K562 (cell line): ENCODE data around the gene CHMP2A. TPM values are rescaled to one million over a fixed set of nuclear protein-coding genes. Genes with fewer than 3 reads are reported as not detected.
A peak's percentile ranks its signal among the peaks of the same experiment; 100 is the strongest.

Experiments
- ATF7 ChIP-seq: fragments of 450-650 bp; IDR thresholded peaks from 2 replicates; pipeline ENCODE4 v1.7.1; 2014; ENCODE audit warnings: mild to moderate bottlenecking, moderate library complexity
- BACH1 ChIP-seq: fragments of 200-800 bp; sonication (Bioruptor generic); IDR thresholded peaks from 2 replicates; pipeline ENCODE4 v1.6.1; 2016; ENCODE audit warnings: missing genetic modification characterization, missing compliant biosample characterization
- CGGBP1 ChIP-seq: fragments of 250-450 bp; sonication (Bioruptor Pico); IDR thresholded peaks from 2 replicates; pipeline ENCODE4 v1.9.0; 2021; ENCODE audit warnings: mild to moderate bottlenecking
- DACH1 ChIP-seq: fragments of 450-650 bp; IDR thresholded peaks from 2 replicates; pipeline ENCODE4 v1.6.1; 2018; ENCODE audit not compliant: partially characterized antibody
- E2F4 ChIP-seq: sonication (generic); formaldehyde crosslinking; IDR thresholded peaks from 2 replicates; pipeline ENCODE4 v1.8.0; 2022; ENCODE audit warnings: mild to moderate bottlenecking, low read depth, missing genetic modification reagents
- HINFP ChIP-seq: fragments of 450-650 bp; conservative IDR thresholded peaks from 2 replicates; pipeline ENCODE4 v1.6.1; 2016; ENCODE audit warnings: missing genetic modification characterization, low read depth, mild to moderate bottlenecking, control low read depth, missing compliant biosample characterization
- KHSRP ChIP-seq: fragments of 450-650 bp; IDR thresholded peaks from 2 replicates; pipeline ENCODE4 v1.6.1; 2017
- MAFG ChIP-seq: fragments of 450-650 bp; conservative IDR thresholded peaks from 2 replicates; pipeline ENCODE4 v1.6.1; 2016; ENCODE audit warnings: missing genetic modification characterization, missing compliant biosample characterization
- MYNN ChIP-seq, 2 experiments: sonication (generic); formaldehyde crosslinking in 1 of 2; IDR thresholded peaks; 2 replicates each; pipeline versions ENCODE4 v1.5.0 to v1.6.1; 2016 to 2020; ENCODE audit warnings: antibody characterized with exemption in 1 of 2, missing genetic modification reagents in 1 of 2
- PHF8 ChIP-seq: fragments of 200-600 bp; sonication (generic); IDR thresholded peaks from 2 replicates; pipeline ENCODE4 v1.6.1; 2012; ENCODE audit warnings: mixed run types, mild to moderate bottlenecking, inconsistent platforms, low read length, moderate library complexity, borderline replicate concordance
- YBX1 ChIP-seq: fragments of 450-650 bp; IDR thresholded peaks from 2 replicates; pipeline ENCODE4 v1.7.1; 2016; ENCODE audit warnings: mild to moderate bottlenecking
- ZFP1 ChIP-seq: fragments of 450-650 bp; formaldehyde crosslinking; IDR thresholded peaks from 2 replicates; pipeline ENCODE4 v1.4.0; 2020; ENCODE audit warnings: mild to moderate bottlenecking, mixed read lengths
- ZNF592 ChIP-seq: fragments of 450-650 bp; IDR thresholded peaks from 2 replicates; pipeline ENCODE4 v1.6.1; 2017; ENCODE audit warnings: antibody characterized with exemption, mild to moderate bottlenecking
- polyA plus RNA-seq, 8 experiments: library from polyadenylated mRNA; depleted of rRNA in 4 of 8; stranded (reverse) in 5 of 8; unstranded in 3 of 8; fragments of >200 nt; fragmentation: Nextera tagmentation in 2 of 8; fragmentation: Illumina TruSeq in 1 of 8; extraction: Ambion mirVana in 2 of 8; extraction: Trizol in 1 of 8; gene quantifications; 2 replicates each; pipeline versions ENCODE4 v1.2.1 to v1.2.3, GENCODE V29; 2011 to 2014; ENCODE audit warnings: inconsistent platforms in 1 of 8, missing spikeins in 1 of 8
- total RNA-seq, 7 experiments: library from RNA; depleted of rRNA in 6 of 7; stranded (reverse); fragments of >200 nt in 6 of 7; fragmentation: Illumina TruSeq in 2 of 7; extraction: Trizol in 2 of 7; gene quantifications; 2 replicates each; pipeline versions ENCODE4 v1.2.1 to v1.2.3, GENCODE V29; 2011 to 2021; ENCODE audit warnings: low replicate concordance in 1 of 7
- TF ChIP-seq, protein P1 (sequence below): fragments of 450-650 bp; formaldehyde crosslinking; IDR thresholded peaks from 2 replicates; pipeline ENCODE4 v1.4.0; 2022; ENCODE audit warnings: missing genetic modification characterization
- TF ChIP-seq, protein P2 (sequence below): fragments of 450-650 bp; formaldehyde crosslinking; IDR thresholded peaks from 2 replicates; pipeline ENCODE4 v1.4.0; 2020; ENCODE audit warnings: mild to moderate bottlenecking, moderate library complexity

The CHMP2A gene
- total and polyA plus RNA-seq, 9 of the 15 experiments (the other 6 are each of a cell fraction or from before 2014, with no cell fraction given), result 57.6 to 159 (median 87.2) TPM

GRCh38 chr19:58513694-58514563 lies 41.0 kb downstream of the CHMP2A start (continued):
- TF ChIP-seq MYNN (IDR thresholded peaks at IDR 0.05) (no peak), MYNN (CRISPR knock-in tag; IDR thresholded peaks at IDR 0.05) (no peak), E2F4 (CRISPR knock-in tag) (0 out of 2 replicates have a peak, but pooled peaks have one; percentile 46), HINFP (tag) (no peak), YBX1 (no peak), ZNF592 (peak; percentile 84), MAFG (tag) (no peak), BACH1 (tag) (no peak), ZFP1 (CRISPR knock-in tag) (no peak), CGGBP1 (CRISPR knock-in tag) (no peak), PHF8 (peak; percentile 54; the same call in 1 of the 2 replicates), DACH1 (no peak), KHSRP (no peak), ATF7 (peak; percentile 76)
- TF ChIP-seq, protein P1, sequence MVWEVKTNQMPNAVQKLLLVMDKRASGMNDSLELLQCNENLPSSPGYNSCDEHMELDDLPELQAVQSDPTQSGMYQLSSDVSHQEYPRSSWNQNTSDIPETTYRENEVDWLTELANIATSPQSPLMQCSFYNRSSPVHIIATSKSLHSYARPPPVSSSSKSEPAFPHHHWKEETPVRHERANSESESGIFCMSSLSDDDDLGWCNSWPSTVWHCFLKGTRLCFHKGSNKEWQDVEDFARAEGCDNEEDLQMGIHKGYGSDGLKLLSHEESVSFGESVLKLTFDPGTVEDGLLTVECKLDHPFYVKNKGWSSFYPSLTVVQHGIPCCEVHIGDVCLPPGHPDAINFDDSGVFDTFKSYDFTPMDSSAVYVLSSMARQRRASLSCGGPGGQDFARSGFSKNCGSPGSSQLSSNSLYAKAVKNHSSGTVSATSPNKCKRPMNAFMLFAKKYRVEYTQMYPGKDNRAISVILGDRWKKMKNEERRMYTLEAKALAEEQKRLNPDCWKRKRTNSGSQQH (CRISPR knock-in tag), result no peak
- TF ChIP-seq, protein P2, sequence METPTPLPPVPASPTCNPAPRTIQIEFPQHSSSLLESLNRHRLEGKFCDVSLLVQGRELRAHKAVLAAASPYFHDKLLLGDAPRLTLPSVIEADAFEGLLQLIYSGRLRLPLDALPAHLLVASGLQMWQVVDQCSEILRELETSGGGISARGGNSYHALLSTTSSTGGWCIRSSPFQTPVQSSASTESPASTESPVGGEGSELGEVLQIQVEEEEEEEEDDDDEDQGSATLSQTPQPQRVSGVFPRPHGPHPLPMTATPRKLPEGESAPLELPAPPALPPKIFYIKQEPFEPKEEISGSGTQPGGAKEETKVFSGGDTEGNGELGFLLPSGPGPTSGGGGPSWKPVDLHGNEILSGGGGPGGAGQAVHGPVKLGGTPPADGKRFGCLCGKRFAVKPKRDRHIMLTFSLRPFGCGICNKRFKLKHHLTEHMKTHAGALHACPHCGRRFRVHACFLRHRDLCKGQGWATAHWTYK (CRISPR knock-in tag), result peak; percentile 83; the same call in 1 of the 2 replicates
